ENCODE results near the gene BCL2L1.

GRCh38 chr20:31682927-31683326 is 39.7 kb downstream of the BCL2L1 start:
- TF ChIP-seq CTCF (IDR thresholded peaks at IDR 0.05) (no peak), POLR2A (IDR thresholded peaks at IDR 0.05) (no peak)

All from body of pancreas (tissue), 4 donors.